GM12878 (cell line): ENCODE results near the gene COQ4. TPM values are rescaled to one million over a fixed set of nuclear protein-coding genes. Genes with fewer than 3 reads are reported as not detected.

ENCODE experiments used
- ATAC-seq: fragments of 200-7000 bp; cut with Tn5 transposase; 3 replicates; pipeline ENCODE4 v1.9.1; 2020; ENCODE audit warnings: mild to moderate bottlenecking, moderate library complexity
- BruUV-seq: library from RNA; stranded (reverse); fragments of 400-500 nt; replicated peaks from 2 replicates; lab custom pipeline; 2021; lab: Mats Ljungman, UMichigan
- CTCF ChIA-PET: fragments of 300-600 bp; sonication (Branson Sonifier 250); formaldehyde crosslinking; extraction: SDS; loops from one replicate; lab custom pipeline; 2021; ENCODE audit warnings: inconsistent platforms; lab: Yijun Ruan, JAX
- POLR2A ChIA-PET: fragments of 350-600 bp; formaldehyde crosslinking; extraction: SDS; loops from one replicate; lab custom pipeline; 2021; ENCODE audit warnings: inconsistent platforms; lab: Charles Lee
- RAD21 ChIA-PET: fragments of 300-600 bp; sonication (Branson Sonifier 250); formaldehyde crosslinking; loops from one replicate; lab custom pipeline; 2023; ENCODE audit warnings: antibody characterized with exemption; ENCODE audit not compliant: unreplicated experiment; lab: Charles Lee
- SMC1A ChIA-PET: fragments of 300-600 bp; sonication (Branson Sonifier 250); formaldehyde crosslinking; loops from one replicate; lab custom pipeline; 2023; ENCODE audit not compliant: unreplicated experiment, uncharacterized antibody; lab: Charles Lee
- DNase-seq: peaks from one replicate; pipeline ENCODE4 v3.0.0-alpha.2; 2011; ENCODE audit warnings: low read depth, low spot score
- FAIRE-seq: peaks from 3 replicates; lab custom pipeline; 2011; peaks lifted over from hg19 to GRCh38; lab: Jason Lieb, UNC
- H2AFZ ChIP-seq: 2 replicates; pipeline ENCODE4 v1.6.0; 2011; ENCODE audit warnings: low read depth, low read length, control low read depth; ENCODE audit not compliant: control insufficient read depth
- H3K27ac ChIP-seq: 2 replicates; pipeline ENCODE4 v1.5.1; 2011; ENCODE audit warnings: control low read depth; ENCODE audit not compliant: control insufficient read depth, insufficient read depth
- H3K27me3 ChIP-seq, 2 experiments: replicated peaks in 1 of 2; 2 replicates each; pipeline versions ENCODE4 v1.6.0 to v1.6.1; 2011; ENCODE audit warnings: low read length in 1 of 2; ENCODE audit not compliant: control insufficient read depth in 2 of 2, insufficient read depth in 2 of 2
- H3K36me3 ChIP-seq, 2 experiments: 2 replicates each; pipeline ENCODE4 v1.5.1; 2011; ENCODE audit warnings: low read length in 1 of 2; ENCODE audit not compliant: control insufficient read depth in 2 of 2, insufficient read depth in 2 of 2
- H3K4me1 ChIP-seq: 2 replicates; pipeline ENCODE4 v1.6.1; 2011; ENCODE audit warnings: mild to moderate bottlenecking, low read length, moderate library complexity, mixed read lengths; ENCODE audit not compliant: control insufficient read depth, insufficient read depth
- H3K4me2 ChIP-seq: 2 replicates; pipeline ENCODE4 v1.6.0; 2011; ENCODE audit warnings: control low read depth; ENCODE audit not compliant: control insufficient read depth, insufficient read depth
- H3K4me3 ChIP-seq: fragments of 200-600 bp; sonication (generic); 2 replicates; pipeline ENCODE4 v1.5.1; 2016
- H3K79me2 ChIP-seq: 2 replicates; pipeline ENCODE4 v1.6.0; 2011; ENCODE audit warnings: low read length; ENCODE audit not compliant: control insufficient read depth, insufficient read depth
- H3K9ac ChIP-seq: 2 replicates; pipeline ENCODE4 v1.8.0; 2011; ENCODE audit warnings: low read length, control low read depth, mixed read lengths; ENCODE audit not compliant: control insufficient read depth, insufficient read depth
- H3K9me3 ChIP-seq: replicated peaks from 3 replicates; pipeline ENCODE4 v1.5.1; 2011; ENCODE audit warnings: mild to moderate bottlenecking, low read length; ENCODE audit not compliant: control insufficient read depth, insufficient read depth
- H4K20me1 ChIP-seq: 2 replicates; pipeline ENCODE4 v1.6.0; 2011; ENCODE audit not compliant: control insufficient read depth, insufficient read depth
- ASH2L ChIP-seq: fragments of 300-600, 200-600 bp; sonication (generic); IDR thresholded peaks from 2 replicates; pipeline ENCODE4 v1.6.1; 2017; ENCODE audit warnings: low read depth, mild to moderate bottlenecking, borderline replicate concordance
- BACH1 ChIP-seq: fragments of 450-650 bp; IDR thresholded peaks from 2 replicates; pipeline ENCODE4 v1.6.1; 2017; ENCODE audit warnings: mild to moderate bottlenecking, borderline replicate concordance
- CBX3 ChIP-seq: fragments of 200-600 bp; sonication (generic); IDR thresholded peaks from 2 replicates; pipeline ENCODE4 v1.6.1; 2016; ENCODE audit warnings: low read depth, borderline replicate concordance
- CREM ChIP-seq: IDR thresholded peaks from 2 replicates; pipeline ENCODE4 v1.6.1; 2014; ENCODE audit warnings: antibody characterized with exemption, low read depth
- DPF2 ChIP-seq: fragments of 450-650 bp; IDR thresholded peaks from 2 replicates; pipeline ENCODE4 v1.6.1; 2017; ENCODE audit warnings: mild to moderate bottlenecking
- GATAD2B ChIP-seq: fragments of 450-650 bp; conservative IDR thresholded peaks from 2 replicates; pipeline ENCODE4 v1.6.1; 2017; ENCODE audit warnings: low read depth, mild to moderate bottlenecking, moderate library complexity
- POLR2AphosphoS2 ChIP-seq: IDR thresholded peaks from 2 replicates; pipeline ENCODE4 v1.6.1; 2011; ENCODE audit warnings: low read depth, mild to moderate bottlenecking, low read length, improper control_type of control experiment, moderate library complexity
- POLR2AphosphoS5 ChIP-seq: IDR thresholded peaks from 2 replicates; pipeline ENCODE4 v1.6.1; 2011; ENCODE audit warnings: mild to moderate bottlenecking, low read length, inconsistent platforms
- RBBP5 ChIP-seq: fragments of 200-600 bp; sonication (generic); conservative IDR thresholded peaks from 2 replicates; pipeline ENCODE4 v1.6.1; 2016
- SMAD5 ChIP-seq: IDR thresholded peaks from 2 replicates; pipeline ENCODE4 v1.6.1; 2016; ENCODE audit warnings: antibody characterized with exemption, low read depth
- SRF ChIP-seq, 2 experiments: IDR thresholded peaks; 2 replicates each; pipeline ENCODE4 v1.6.1; 2011; ENCODE audit warnings: low read depth in 2 of 2, low read length in 2 of 2, mild to moderate bottlenecking in 1 of 2, moderate library complexity in 1 of 2
- ZNF384 ChIP-seq: IDR thresholded peaks from 2 replicates; pipeline ENCODE4 v1.6.1; 2012; ENCODE audit warnings: low read depth, mild to moderate bottlenecking, low read length, improper control_type of control experiment, borderline replicate concordance
- WGBS: methylation state at CpG from one replicate; pipeline ENCODE4 v1.1.6; 2016; ENCODE audit warnings: low lambda C conversion rate; ENCODE audit not compliant: insufficient replicate concordance, insufficient coverage; ENCODE audit errors: missing lambda C conversion rate; 5-methylcytosine and 5-hydroxymethylcytosine counted together
- in situ Hi-C: fragments of 300-500 bp; cut with MboI; formaldehyde crosslinking; loops from 9 replicates; pipeline ENCODE4 v1.14.3; 2018; ENCODE audit warnings: mixed read lengths
- intact Hi-C: fragments of 100-400 bp; cut with micrococcal nuclease; formaldehyde crosslinking; loops from one replicate; pipeline ENCODE4 v1.14.2; 2022; ENCODE audit not compliant: unreplicated experiment
- polyA plus RNA-seq, 11 experiments: library from polyadenylated mRNA; depleted of rRNA in 4 of 11; unstranded in 6 of 11; stranded (reverse) in 5 of 11; fragments of >200 nt; fragmentation: Nextera tagmentation in 4 of 11; fragmentation: Illumina TruSeq in 1 of 11; extraction: Ambion mirVana in 4 of 11; extraction: Trizol in 1 of 11; gene quantifications; 1 replicate in 1 of 11; 2 replicates in 10 of 11; pipeline versions ENCODE4 v1.2.1 to v1.2.3, GENCODE V29; 2011 to 2016; ENCODE audit warnings: inconsistent platforms in 2 of 11, missing spikeins in 2 of 11, low read depth in 1 of 11
- total RNA-seq, 4 experiments: library from RNA; depleted of rRNA in 3 of 4; stranded (reverse); fragments of >200 nt in 3 of 4; fragmentation: Illumina TruSeq in 1 of 4; extraction: Trizol in 1 of 4; gene quantifications; 2 replicates each; pipeline versions ENCODE4 v1.2.1 to v1.2.3, GENCODE V29; 2013 to 2021
- TF ChIP-seq, protein P1 (sequence below): fragments of 450-650 bp; IDR thresholded peaks from 2 replicates; pipeline ENCODE4 v1.6.1; 2017; ENCODE audit warnings: mild to moderate bottlenecking, low read depth, inconsistent platforms; ENCODE audit not compliant: poor library complexity, severe bottlenecking
- TF ChIP-seq, protein P2 (sequence below): fragments of 450-650 bp; IDR thresholded peaks from 2 replicates; pipeline ENCODE4 v1.6.1; 2017; ENCODE audit warnings: mild to moderate bottlenecking, moderate library complexity

COQ4 gene
- total and polyA plus RNA-seq, 10 of the 15 experiments (the other 5 are each of a cell fraction or from before 2014, with no cell fraction given) = 3.8 to 64.1 (median 38.6) TPM

- no peak for TF ChIP-seq CREM
- TF ChIP-seq, protein P1, sequence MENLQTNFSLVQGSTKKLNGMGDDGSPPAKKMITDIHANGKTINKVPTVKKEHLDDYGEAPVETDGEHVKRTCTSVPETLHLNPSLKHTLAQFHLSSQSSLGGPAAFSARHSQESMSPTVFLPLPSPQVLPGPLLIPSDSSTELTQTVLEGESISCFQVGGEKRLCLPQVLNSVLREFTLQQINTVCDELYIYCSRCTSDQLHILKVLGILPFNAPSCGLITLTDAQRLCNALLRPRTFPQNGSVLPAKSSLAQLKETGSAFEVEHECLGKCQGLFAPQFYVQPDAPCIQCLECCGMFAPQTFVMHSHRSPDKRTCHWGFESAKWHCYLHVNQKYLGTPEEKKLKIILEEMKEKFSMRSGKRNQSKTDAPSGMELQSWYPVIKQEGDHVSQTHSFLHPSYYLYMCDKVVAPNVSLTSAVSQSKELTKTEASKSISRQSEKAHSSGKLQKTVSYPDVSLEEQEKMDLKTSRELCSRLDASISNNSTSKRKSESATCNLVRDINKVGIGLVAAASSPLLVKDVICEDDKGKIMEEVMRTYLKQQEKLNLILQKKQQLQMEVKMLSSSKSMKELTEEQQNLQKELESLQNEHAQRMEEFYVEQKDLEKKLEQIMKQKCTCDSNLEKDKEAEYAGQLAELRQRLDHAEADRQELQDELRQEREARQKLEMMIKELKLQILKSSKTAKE = no peak
- TF ChIP-seq, all 136 proteins: peak for 0
These were observed 1.8 kb downstream of the COQ4 start (continued) for GRCh38 chr9:128324401-128324800.

GRCh38 chr9:128325629-128326028 lies 3.0 kb downstream of the COQ4 start:
- Histone ChIP-seq H3K9ac (no peak overlapping the region), H3K4me2 (no peak overlapping the region), H3K4me3 (no peak overlapping the region), H4K20me1 (no peaks in the 10 kb centered on the region), H3K27me3 (no peaks in the 10 kb centered on the region), H3K4me1 (peaks cover 6% of the 10 kb centered on the region), H3K36me3 (peaks cover 1 to 8% of the 10 kb centered on the region in 2 experiments), H2AFZ (no peak overlapping the region), H3K27ac (no peak overlapping the region), H3K9me3 (no peaks in the 10 kb centered on the region), H3K79me2 (peaks cover 29% of the 10 kb centered on the region)
- in situ Hi-C loops (no loop called here), intact Hi-C loops (no loop called here)
- RAD21 ChIA-PET = no interaction called here
- FAIRE-seq = no peak
- POLR2A ChIA-PET = interaction anchor here (1.2 kb wide), 2 partner anchors 26 to 48 kb away, joined by 3 read pairs; no protein-coding TSS in a partner anchor
- CTCF ChIA-PET = interaction anchor here (2.4 kb wide), 1 partner anchor 16 kb away, joined by 8 read pairs; no protein-coding TSS in a partner anchor
- no TSS peak for BruUV-seq
- SMC1A ChIA-PET = no interaction called here
- DNase-seq = no peak
- WGBS = 95% methylated on average over 13 of the region's 13 CpGs
- no peak for TF ChIP-seq SRF (IDR thresholded peaks at IDR 0.05; ENCODE audit: low read depth in 2 of 2, low read length in 2 of 2)
- no peak for TF ChIP-seq BACH1
- TF ChIP-seq SMAD5 = no peak
- no peak for TF ChIP-seq ZNF384
- no peak for TF ChIP-seq POLR2AphosphoS5
- no peak for TF ChIP-seq GATAD2B
- TF ChIP-seq CBX3 = no peak
- TF ChIP-seq RBBP5 = no peak
- no peak for TF ChIP-seq DPF2
- TF ChIP-seq, protein P2, sequence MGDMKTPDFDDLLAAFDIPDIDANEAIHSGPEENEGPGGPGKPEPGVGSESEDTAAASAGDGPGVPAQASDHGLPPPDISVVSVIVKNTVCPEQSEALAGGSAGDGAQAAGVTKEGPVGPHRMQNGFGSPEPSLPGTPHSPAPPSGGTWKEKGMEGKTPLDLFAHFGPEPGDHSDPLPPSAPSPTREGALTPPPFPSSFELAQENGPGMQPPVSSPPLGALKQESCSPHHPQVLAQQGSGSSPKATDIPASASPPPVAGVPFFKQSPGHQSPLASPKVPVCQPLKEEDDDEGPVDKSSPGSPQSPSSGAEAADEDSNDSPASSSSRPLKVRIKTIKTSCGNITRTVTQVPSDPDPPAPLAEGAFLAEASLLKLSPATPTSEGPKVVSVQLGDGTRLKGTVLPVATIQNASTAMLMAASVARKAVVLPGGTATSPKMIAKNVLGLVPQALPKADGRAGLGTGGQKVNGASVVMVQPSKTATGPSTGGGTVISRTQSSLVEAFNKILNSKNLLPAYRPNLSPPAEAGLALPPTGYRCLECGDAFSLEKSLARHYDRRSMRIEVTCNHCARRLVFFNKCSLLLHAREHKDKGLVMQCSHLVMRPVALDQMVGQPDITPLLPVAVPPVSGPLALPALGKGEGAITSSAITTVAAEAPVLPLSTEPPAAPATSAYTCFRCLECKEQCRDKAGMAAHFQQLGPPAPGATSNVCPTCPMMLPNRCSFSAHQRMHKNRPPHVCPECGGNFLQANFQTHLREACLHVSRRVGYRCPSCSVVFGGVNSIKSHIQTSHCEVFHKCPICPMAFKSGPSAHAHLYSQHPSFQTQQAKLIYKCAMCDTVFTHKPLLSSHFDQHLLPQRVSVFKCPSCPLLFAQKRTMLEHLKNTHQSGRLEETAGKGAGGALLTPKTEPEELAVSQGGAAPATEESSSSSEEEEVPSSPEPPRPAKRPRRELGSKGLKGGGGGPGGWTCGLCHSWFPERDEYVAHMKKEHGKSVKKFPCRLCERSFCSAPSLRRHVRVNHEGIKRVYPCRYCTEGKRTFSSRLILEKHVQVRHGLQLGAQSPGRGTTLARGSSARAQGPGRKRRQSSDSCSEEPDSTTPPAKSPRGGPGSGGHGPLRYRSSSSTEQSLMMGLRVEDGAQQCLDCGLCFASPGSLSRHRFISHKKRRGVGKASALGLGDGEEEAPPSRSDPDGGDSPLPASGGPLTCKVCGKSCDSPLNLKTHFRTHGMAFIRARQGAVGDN = no peak
- TF ChIP-seq ASH2L = no peak
- no peak for TF ChIP-seq POLR2AphosphoS2
- ATAC-seq = no peak
